GM12874 (cell line): Measurements from ENCODE around the gene CNTN5.

Experiments
- CTCF ChIP-seq: IDR thresholded peaks from 2 replicates; pipeline ENCODE4 v1.5.1; 2011; ENCODE audit warnings: low read depth, mild to moderate bottlenecking, control low read depth, low read length, moderate library complexity; ENCODE audit not compliant: insufficient read depth

CNTN5 gene

GRCh38 chr11:100240025-100240539 is 1219.3 kb downstream of the CNTN5 start:
- TF ChIP-seq CTCF = no peak

GRCh38 chr11:100247704-100248103 is 1227.0 kb downstream of the CNTN5 start:
- no peak for TF ChIP-seq CTCF

- TF ChIP-seq CTCF = no peak
These were observed 1248.8 kb downstream of the CNTN5 start for GRCh38 chr11:100269516-100269915.

- no peak for TF ChIP-seq CTCF
These were observed 1252.5 kb downstream of the CNTN5 start for GRCh38 chr11:100273066-100273815.

- TF ChIP-seq CTCF = no peak
These were observed 1274.0 kb downstream of the CNTN5 start for GRCh38 chr11:100294748-100295147.

GRCh38 chr11:100296051-100296679 is 1275.4 kb downstream of the CNTN5 start:
- TF ChIP-seq CTCF = no peak

- no peak for TF ChIP-seq CTCF
These were observed 1276.8 kb downstream of the CNTN5 start for GRCh38 chr11:100297516-100297915.
